RWPE1 (cell line): ENCODE results near the gene RGL2.

Experiments
- CTCF ChIA-PET: fragments of 350-600 bp; sonication (Branson Sonifier 250); formaldehyde crosslinking; extraction: SDS; loops from one replicate; lab custom pipeline; 2021; lab: Yijun Ruan, JAX
- POLR2A ChIA-PET: fragments of 400-600 bp; formaldehyde crosslinking; extraction: SDS; loops from one replicate; lab custom pipeline; 2020; ENCODE audit warnings: antibody characterized with exemption; ENCODE audit not compliant: low non-redundant PET; lab: Yijun Ruan, JAX
- DNase-seq: peaks from one replicate; pipeline ENCODE4 v3.0.0; 2012; ENCODE audit warnings: low spot score
- H3K27ac ChIP-seq: fragments of 450-650 bp; 2 replicates; pipeline ENCODE4 v1.5.1; 2017
- TF ChIP-seq, protein P1 (sequence below): fragments of 450-650 bp; conservative IDR thresholded peaks from 2 replicates; pipeline ENCODE4 v1.5.1; 2017; ENCODE audit warnings: low read depth, mild to moderate bottlenecking

Gene RGL2

DNA sequence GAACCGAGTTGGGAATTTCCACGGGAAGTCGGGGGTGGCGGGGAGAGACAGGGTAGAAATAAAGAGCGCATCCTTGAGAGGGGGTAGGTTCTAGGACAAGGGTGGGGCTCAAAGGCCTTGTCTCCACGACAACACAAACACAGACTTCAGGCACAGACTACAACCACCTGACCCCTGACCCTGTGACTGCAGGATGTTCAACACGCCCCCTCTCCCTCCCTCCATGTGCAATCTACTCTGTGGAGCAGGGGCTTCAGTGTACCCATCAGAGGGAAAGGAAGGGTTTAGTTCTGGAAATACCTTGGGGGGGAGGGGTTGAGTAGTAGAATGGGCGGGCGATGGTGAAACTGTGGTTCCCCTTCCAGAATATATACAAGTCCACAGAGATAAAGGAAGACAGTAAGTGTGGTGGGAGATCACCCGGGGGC is 15.8 kb upstream of the RGL2 start:
- CTCF ChIA-PET: interaction anchor here (0.6 to 0.7 kb wide), 2 partner anchors 112 to 457 kb away, joined by 3 read pairs; no protein-coding TSS in a partner anchor
- TF ChIP-seq, protein P1, sequence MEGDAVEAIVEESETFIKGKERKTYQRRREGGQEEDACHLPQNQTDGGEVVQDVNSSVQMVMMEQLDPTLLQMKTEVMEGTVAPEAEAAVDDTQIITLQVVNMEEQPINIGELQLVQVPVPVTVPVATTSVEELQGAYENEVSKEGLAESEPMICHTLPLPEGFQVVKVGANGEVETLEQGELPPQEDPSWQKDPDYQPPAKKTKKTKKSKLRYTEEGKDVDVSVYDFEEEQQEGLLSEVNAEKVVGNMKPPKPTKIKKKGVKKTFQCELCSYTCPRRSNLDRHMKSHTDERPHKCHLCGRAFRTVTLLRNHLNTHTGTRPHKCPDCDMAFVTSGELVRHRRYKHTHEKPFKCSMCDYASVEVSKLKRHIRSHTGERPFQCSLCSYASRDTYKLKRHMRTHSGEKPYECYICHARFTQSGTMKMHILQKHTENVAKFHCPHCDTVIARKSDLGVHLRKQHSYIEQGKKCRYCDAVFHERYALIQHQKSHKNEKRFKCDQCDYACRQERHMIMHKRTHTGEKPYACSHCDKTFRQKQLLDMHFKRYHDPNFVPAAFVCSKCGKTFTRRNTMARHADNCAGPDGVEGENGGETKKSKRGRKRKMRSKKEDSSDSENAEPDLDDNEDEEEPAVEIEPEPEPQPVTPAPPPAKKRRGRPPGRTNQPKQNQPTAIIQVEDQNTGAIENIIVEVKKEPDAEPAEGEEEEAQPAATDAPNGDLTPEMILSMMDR: no peak
- POLR2A ChIA-PET: no interaction called here
- peak overlapping the region; percentile 95 for H3K27ac ChIP-seq
- DNase-seq: peak; percentile 57

DNA sequence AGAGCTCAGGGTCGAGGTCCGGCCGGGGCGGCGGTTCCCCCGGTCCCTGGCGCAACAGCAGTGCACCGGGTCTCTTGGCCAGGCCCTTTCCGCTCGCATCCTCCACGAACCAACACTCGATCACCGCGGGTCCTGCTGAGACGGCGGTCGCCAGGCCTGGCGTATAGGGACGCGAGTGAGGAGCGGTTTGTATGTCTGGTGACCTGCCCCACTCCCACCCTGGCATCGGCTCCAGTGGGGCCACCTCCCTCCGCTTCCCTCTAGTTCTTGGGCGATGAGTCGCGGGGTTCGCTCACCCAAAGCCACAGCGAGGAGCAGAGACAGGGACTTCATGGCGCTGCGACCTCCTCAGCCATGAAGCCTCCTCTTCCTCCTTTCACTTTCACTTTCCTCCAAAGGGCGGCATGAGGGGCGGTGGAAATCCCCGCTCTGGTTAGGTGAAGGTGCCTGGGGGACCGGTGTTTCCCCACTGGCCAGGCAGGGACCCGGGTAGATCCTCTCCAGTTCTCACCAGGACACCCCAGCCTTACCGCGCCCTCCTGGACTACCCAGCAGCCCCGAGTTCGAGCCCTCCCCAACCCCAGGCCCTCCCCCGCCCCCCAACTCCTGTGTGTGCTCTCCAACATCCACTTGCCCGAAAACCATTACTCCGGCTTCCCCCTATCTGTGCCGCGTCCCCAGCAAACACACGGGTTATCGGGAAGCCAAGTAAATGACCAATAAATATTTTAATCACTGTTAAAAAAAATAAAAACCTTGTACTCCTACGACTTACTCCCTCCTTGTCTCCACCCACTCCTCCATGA is 15.2 kb upstream of the RGL2 start, which contains the start of gene TAPBP:
TSS of gene TAPBP (minus strand) at position 370 of the 806 bp plus-strand sequence. CDS start at position 333, 37 bp downstream.
- TF ChIP-seq, protein P1: no peak
- DNase-seq: peak; percentile 61
- ChIA-PET POLR2A (no interaction called here), CTCF (interaction anchor here (0.6 to 2.8 kb wide), 2 partner anchors 14 to 551 kb away, joined by 3 to 15 read pairs; partner anchors contain the start of gene RGL2)
- peak within 1 kb of the TSS; percentile 95 for H3K27ac ChIP-seq

DNA sequence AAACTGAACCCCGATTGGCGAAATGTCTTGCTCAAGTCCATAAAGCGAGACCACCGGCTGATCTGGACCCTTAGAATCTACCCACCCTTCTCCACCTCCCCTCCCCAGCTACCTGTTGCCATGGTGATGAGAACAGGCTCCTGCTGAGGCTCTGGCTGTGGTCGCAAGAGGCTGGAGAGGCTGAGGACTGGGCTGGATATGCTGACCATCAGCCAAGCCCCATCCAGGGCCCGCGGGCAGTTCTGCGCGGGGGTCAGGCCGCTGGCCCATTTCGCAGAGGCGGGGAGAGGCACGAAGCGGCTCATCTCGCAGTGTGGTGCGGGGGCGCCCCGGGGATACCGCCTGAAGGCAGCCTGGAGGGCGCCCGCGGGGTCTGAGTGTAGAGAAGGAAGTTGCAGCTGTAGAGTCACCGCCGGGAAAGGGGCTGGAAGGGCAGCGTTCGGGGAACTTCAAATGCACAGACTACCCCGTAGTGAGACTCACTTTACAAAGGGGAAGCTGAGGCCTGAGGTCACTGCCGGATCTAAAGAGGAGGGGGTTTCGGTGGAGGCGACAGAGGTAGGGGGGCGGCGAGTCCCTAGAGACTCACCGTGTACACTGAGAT is 14.5 kb upstream of the RGL2 start:
- peak overlapping the region; percentile 95 for H3K27ac ChIP-seq
- CTCF ChIA-PET: interaction anchor here (0.6 to 2.8 kb wide), 2 partner anchors 14 to 552 kb away, joined by 3 to 15 read pairs; partner anchors contain the start of gene RGL2
- TF ChIP-seq, protein P1: no peak
- DNase-seq: no peak
- POLR2A ChIA-PET: interaction anchor here (0.5 kb wide), 1 partner anchor 81 kb away, joined by 5 read pairs; no protein-coding TSS in a partner anchor

DNA sequence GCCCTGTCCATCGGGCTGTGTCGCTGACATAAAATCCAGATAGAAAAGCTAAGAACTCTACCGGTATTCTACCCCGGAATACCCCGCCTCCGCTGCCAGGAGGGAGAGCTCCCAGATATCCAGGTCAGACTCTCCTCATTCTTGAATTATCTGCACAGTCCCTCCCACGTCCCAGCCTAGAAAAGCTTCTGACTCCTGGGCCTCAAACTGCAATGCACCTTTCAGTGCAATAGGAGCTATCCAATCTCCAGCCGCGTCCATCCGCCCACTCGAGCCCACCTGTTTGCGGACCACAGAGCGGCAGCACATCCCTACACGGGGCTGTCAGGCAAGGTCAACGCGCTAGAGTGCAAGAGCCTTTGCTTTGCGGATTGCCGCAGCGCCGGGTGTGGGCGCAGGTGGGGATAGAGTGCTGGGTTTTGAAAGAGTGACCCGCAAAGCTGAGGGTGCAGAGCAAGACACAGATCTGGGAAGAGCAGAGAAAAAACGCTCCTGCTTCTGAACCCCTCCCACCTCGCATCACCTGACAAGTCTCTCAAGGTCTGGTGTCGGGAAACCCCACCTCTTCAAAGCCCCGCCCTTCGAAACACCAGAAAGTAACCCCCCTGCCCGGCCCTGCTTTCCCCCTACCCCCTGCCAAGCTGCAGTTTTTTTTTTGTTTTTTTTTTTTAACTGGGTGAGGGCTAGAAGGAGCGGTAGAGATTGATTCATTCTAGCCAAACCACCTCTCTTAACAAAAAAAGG is 13.8 kb upstream of the RGL2 start:
- peak; percentile 90 for DNase-seq
- TF ChIP-seq, protein P1: no peak
- H3K27ac ChIP-seq: peak overlapping the region; percentile 95
- CTCF ChIA-PET: interaction anchor here (0.7 to 2.8 kb wide), 2 partner anchors 13 to 33 kb away, joined by 3 to 15 read pairs; partner anchors contain the start of gene RGL2
- POLR2A ChIA-PET: interaction anchor here (0.5 kb wide), 1 partner anchor 80 kb away, joined by 5 read pairs; no protein-coding TSS in a partner anchor

DNA sequence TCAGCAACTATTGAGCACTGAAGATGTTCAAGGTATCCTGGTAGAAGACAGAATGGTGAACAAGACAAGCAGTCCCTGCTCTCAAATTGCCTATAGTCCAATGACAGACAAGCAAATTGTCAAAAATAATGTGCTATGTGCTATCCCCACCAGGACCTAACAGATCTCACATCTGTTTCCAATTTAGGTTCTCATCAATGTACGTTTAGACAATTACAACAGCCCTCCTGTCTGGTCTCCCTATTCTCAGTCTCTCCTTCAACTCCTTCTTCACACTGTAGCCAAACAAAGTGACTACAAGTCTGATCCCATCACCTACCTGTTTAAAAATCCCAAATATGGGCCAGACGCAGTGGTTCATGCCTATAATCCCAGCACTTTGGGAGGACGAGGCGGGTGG is 7.6 kb upstream of the RGL2 start:
- no peak for DNase-seq
- TF ChIP-seq, protein P1: no peak
- POLR2A ChIA-PET: no interaction called here
- CTCF ChIA-PET: no interaction called here
- no peak overlapping the region for H3K27ac ChIP-seq
